HCT116 (cell line): ENCODE data around the gene CRISPLD2. TPM values are rescaled to one million over a fixed set of nuclear protein-coding genes. Genes with fewer than 3 reads are reported as not detected.

Experiments used
- ATAC-seq: fragments of 200-7000 bp; cut with Tn5 transposase; 2 replicates; pipeline ENCODE4 v1.9.1; 2020; ENCODE audit warnings: mild to moderate bottlenecking, moderate library complexity
- BruUV-seq: library from RNA; stranded (reverse); fragments of 400-500 nt; replicated peaks from 2 replicates; lab custom pipeline; 2021; lab: Mats Ljungman, UMichigan
- CTCF ChIA-PET: fragments of 300-600 bp; sonication (Branson Sonifier 250); formaldehyde crosslinking; loops from one replicate; lab custom pipeline; 2021; ENCODE audit warnings: antibody characterized with exemption; lab: Charles Lee
- POLR2A ChIA-PET: fragments of 300-600, 350-600 bp; sonication (Branson Sonifier 250); formaldehyde crosslinking; loops from one replicate; lab custom pipeline; 2021; ENCODE audit warnings: antibody characterized with exemption; lab: Charles Lee
- RAD21 ChIA-PET, 2 experiments: fragments of 300-600 bp; sonication (Branson Sonifier 250); formaldehyde crosslinking; loops; one replicate each; lab custom pipeline; 2023; ENCODE audit warnings: low total read pairs in 2 of 2; ENCODE audit not compliant: uncharacterized antibody in 2 of 2, unreplicated experiment in 2 of 2, low non-redundant PET in 1 of 2; lab: Charles Lee
- DNase-seq: peaks from one replicate; pipeline ENCODE4 v3.0.0-alpha.2; 2010; ENCODE audit warnings: low read depth, low spot score
- H2AFZ ChIP-seq: fragments of 200-600 bp; shearing (Covaris generic), sonication (generic); 2 replicates; pipeline ENCODE4 v1.6.1; 2017; ENCODE audit warnings: low read depth, mixed run types, mixed read lengths, antibody characterized with exemption, low read length; ENCODE audit not compliant: poor library complexity, severe bottlenecking
- H3K27ac ChIP-seq: 2 replicates; pipeline ENCODE4 v1.5.1; 2012; ENCODE audit warnings: low read depth, low read length
- H3K27me3 ChIP-seq: fragments of 200-600 bp; sonication (generic); 2 replicates; pipeline ENCODE4 v1.6.1; 2016; ENCODE audit warnings: mixed run types, low read length, mixed read lengths; ENCODE audit not compliant: insufficient read depth
- H3K36me3 ChIP-seq, 2 experiments: fragments of 200-500 bp in 1 of 2; fragments of 200-600 bp in 1 of 2; sonication (Bioruptor generic) in 1 of 2; sonication (generic) in 1 of 2; 2 replicates each; pipeline versions ENCODE4 v1.5.1 to v1.6.1; 2014 to 2016; ENCODE audit warnings: low read length in 2 of 2, inconsistent platforms in 1 of 2, mixed read lengths in 1 of 2, mixed run types in 1 of 2; ENCODE audit not compliant: insufficient read depth in 2 of 2, control insufficient read depth in 1 of 2
- H3K4me1 ChIP-seq, 2 experiments: fragments of 200-600 bp in 1 of 2; sonication (generic) in 1 of 2; 2 replicates each; pipeline versions ENCODE4 v1.5.1 to v1.6.1; 2012 to 2017; ENCODE audit warnings: low read length in 2 of 2, inconsistent platforms in 1 of 2, mild to moderate bottlenecking in 1 of 2, mixed read lengths in 1 of 2, mixed run types in 1 of 2, moderate library complexity in 1 of 2; ENCODE audit not compliant: insufficient read depth in 2 of 2, control insufficient read depth in 1 of 2
- H3K4me2 ChIP-seq: fragments of 200-600 bp; sonication (generic); 2 replicates; pipeline ENCODE4 v1.6.1; 2017; ENCODE audit warnings: mixed run types, low read length, mixed read lengths
- H3K4me3 ChIP-seq, 2 experiments: fragments of 200-600 bp in 1 of 2; sonication (generic) in 1 of 2; replicated peaks in 1 of 2; 2 replicates each; pipeline ENCODE4 v1.5.1; 2011 to 2016; ENCODE audit warnings: low read length in 2 of 2, control low read depth in 1 of 2, low read depth in 1 of 2, mild to moderate bottlenecking in 1 of 2, mixed read lengths in 1 of 2, mixed run types in 1 of 2
- H3K79me2 ChIP-seq: fragments of 200-600 bp; sonication (generic); 2 replicates; pipeline ENCODE4 v1.6.1; 2017; ENCODE audit warnings: mild to moderate bottlenecking, mixed run types, low read length, moderate library complexity, mixed read lengths; ENCODE audit not compliant: insufficient read depth
- H3K9ac ChIP-seq: fragments of 200-600 bp; sonication (generic); 2 replicates; pipeline ENCODE4 v1.6.1; 2016; ENCODE audit warnings: low read length, mixed read lengths
- H3K9me2 ChIP-seq: fragments of 200-600 bp; sonication (generic), shearing (Covaris generic); 2 replicates; pipeline ENCODE4 v1.6.1; 2017; ENCODE audit warnings: mixed run types, mild to moderate bottlenecking, moderate library complexity; ENCODE audit not compliant: insufficient read depth
- H3K9me3 ChIP-seq, 2 experiments: fragments of 200-500 bp in 1 of 2; fragments of 200-600 bp in 1 of 2; sonication (Bioruptor generic) in 1 of 2; sonication (generic) in 1 of 2; 2 replicates each; pipeline ENCODE4 v1.6.1; 2014 to 2017; ENCODE audit warnings: low read length in 2 of 2, mixed read lengths in 2 of 2, inconsistent platforms in 1 of 2, low read depth in 1 of 2, mild to moderate bottlenecking in 1 of 2, mixed run types in 1 of 2, moderate library complexity in 1 of 2; ENCODE audit not compliant: control insufficient read depth in 1 of 2, insufficient read depth in 1 of 2
- H4K20me1 ChIP-seq: fragments of 200-600 bp; sonication (generic), shearing (Covaris generic); 2 replicates; pipeline ENCODE4 v1.6.1; 2017; ENCODE audit warnings: mixed run types, mild to moderate bottlenecking, moderate library complexity; ENCODE audit not compliant: insufficient read depth
- ATF3 ChIP-seq: IDR thresholded peaks from 2 replicates; pipeline ENCODE4 v1.6.1; 2012
- CEBPB ChIP-seq: IDR thresholded peaks from 2 replicates; pipeline ENCODE4 v1.6.1; 2012; ENCODE audit warnings: low read depth
- EGR1 ChIP-seq: IDR thresholded peaks from 2 replicates; pipeline ENCODE4 v1.6.1; 2012; ENCODE audit warnings: low read depth
- ELF1 ChIP-seq: IDR thresholded peaks from 2 replicates; pipeline ENCODE4 v1.6.1; 2012; ENCODE audit warnings: low read depth, borderline replicate concordance
- EZH2 ChIP-seq: fragments of 200-600 bp; sonication (generic); IDR thresholded peaks from 2 replicates; pipeline ENCODE4 v1.6.1; 2017; ENCODE audit warnings: antibody characterized with exemption, mixed run types
- EZH2phosphoT487 ChIP-seq: fragments of 200-600 bp; IDR thresholded peaks from 2 replicates; pipeline ENCODE4 v1.6.1; 2018; ENCODE audit warnings: antibody characterized with exemption, borderline replicate concordance
- FOSL1 ChIP-seq: IDR thresholded peaks from 2 replicates; pipeline ENCODE4 v1.6.1; 2012; ENCODE audit warnings: low read depth
- JUND ChIP-seq: IDR thresholded peaks from 2 replicates; pipeline ENCODE4 v1.6.1; 2012
- POLR2A ChIP-seq: IDR thresholded peaks from 2 replicates; pipeline ENCODE4 v1.7.0; 2011; ENCODE audit warnings: borderline replicate concordance; ENCODE audit not compliant: insufficient read depth, insufficient read length; ENCODE audit errors: extremely low read depth
- POLR2AphosphoS5 ChIP-seq: IDR thresholded peaks from 2 replicates; pipeline ENCODE4 v1.6.1; 2011; ENCODE audit warnings: mild to moderate bottlenecking, low read depth, low read length, moderate library complexity
- RAD21 ChIP-seq: IDR thresholded peaks from 2 replicates; pipeline ENCODE4 v1.6.1; 2012; ENCODE audit warnings: low read depth, mild to moderate bottlenecking
- SIN3A ChIP-seq: IDR thresholded peaks from 2 replicates; pipeline ENCODE4 v1.6.1; 2012; ENCODE audit warnings: low read depth
- SP1 ChIP-seq: IDR thresholded peaks from 2 replicates; pipeline ENCODE4 v1.6.1; 2012; ENCODE audit warnings: low read depth
- SRF ChIP-seq: IDR thresholded peaks from 2 replicates; pipeline ENCODE4 v1.6.1; 2012; ENCODE audit warnings: low read depth
- TCF7L2 ChIP-seq: IDR thresholded peaks from 2 replicates; pipeline ENCODE4 v1.7.0; 2011; ENCODE audit warnings: borderline replicate concordance, inconsistent platforms; ENCODE audit not compliant: insufficient read depth, insufficient read length; ENCODE audit errors: extremely low read depth
- ZBTB33 ChIP-seq: IDR thresholded peaks from 2 replicates; pipeline ENCODE4 v1.6.1; 2011; ENCODE audit warnings: mild to moderate bottlenecking, low read length, moderate library complexity; ENCODE audit not compliant: insufficient replicate concordance; ENCODE audit errors: extremely low read depth
- ZFX ChIP-seq: fragments of 450-650 bp; IDR thresholded peaks from 2 replicates; pipeline ENCODE4 v1.6.1; 2017
- ZNF274 ChIP-seq: fragments of 200-500 bp; sonication (Bioruptor generic); IDR thresholded peaks from 2 replicates; pipeline ENCODE4 v1.6.1; 2014; ENCODE audit warnings: mild to moderate bottlenecking, low read depth, low read length, inconsistent platforms
- intact Hi-C: fragments of 100-400 bp; cut with micrococcal nuclease; formaldehyde crosslinking; loops from 2 replicates; pipeline ENCODE4 v1.10.0; 2022
- total RNA-seq: library from RNA; stranded (reverse); gene quantifications from one replicate; pipeline ENCODE4 v1.2.1, GENCODE V29; 2021; ENCODE audit not compliant: unreplicated experiment

Gene CRISPLD2
- total RNA-seq, 1 experiment from 2014 or later = 4.6 TPM

- intact Hi-C loops = no loop called here
- H3K79me2 ChIP-seq = no peaks in the 10 kb centered on the region
- no peak overlapping the region for H3K4me2 ChIP-seq
- H3K4me3 ChIP-seq = no peak overlapping the region
- no peak overlapping the region for H2AFZ ChIP-seq
- H3K27ac ChIP-seq = no peak overlapping the region
- H3K4me1 ChIP-seq = 0 out of 4 replicates have a peak, but pooled peaks cover 0 to 2% of the 10 kb centered on the region in 2 experiments
- H3K36me3 ChIP-seq = no peaks in the 10 kb centered on the region
- H3K9me2 ChIP-seq = no peaks in the 10 kb centered on the region
- no peak overlapping the region for H3K9ac ChIP-seq
- CTCF ChIA-PET = no interaction called here
- ATAC-seq = no peak
- no TSS peak for BruUV-seq
- RAD21 ChIA-PET = no interaction called here
- H3K27me3 ChIP-seq = no peaks in the 10 kb centered on the region
- POLR2A ChIA-PET = no interaction called here
- no peak for TF ChIP-seq RAD21
- no peak for TF ChIP-seq EZH2
- no peak for TF ChIP-seq SRF
- no peak for TF ChIP-seq ZBTB33
- no peak for TF ChIP-seq EZH2phosphoT487
- no peak for TF ChIP-seq POLR2AphosphoS5
- no peak for TF ChIP-seq EGR1
- TF ChIP-seq SIN3A = no peak
- no peak for TF ChIP-seq TCF7L2
- no peak for TF ChIP-seq ZNF274
- TF ChIP-seq SP1 = no peak
- TF ChIP-seq ATF3 = no peak
- TF ChIP-seq FOSL1 = no peak
- TF ChIP-seq CEBPB = no peak
- no peak for TF ChIP-seq ELF1
- TF ChIP-seq POLR2A = no peak
- no peak for TF ChIP-seq ZFX
- no peak for TF ChIP-seq JUND
- TF ChIP-seq, all 23 proteins: peak for 0
- Histone ChIP-seq H3K9me3 (no peaks in the 10 kb centered on the region), H4K20me1 (no peaks in the 10 kb centered on the region)
- no peak for DNase-seq
These were observed 30.8 kb upstream of the CRISPLD2 start for GRCh38 chr16:84788920-84789391.
